PC-9 (cell line): ENCODE results near the gene VWDE.

ENCODE experiments used
- CTCF ChIP-seq: fragments of 200-600 bp; sonication (generic); conservative IDR thresholded peaks from 2 replicates; pipeline ENCODE4 v1.6.1; 2017; ENCODE audit warnings: mixed run types, antibody characterized with exemption, mild to moderate bottlenecking, moderate library complexity
- EZH2 ChIP-seq: fragments of 200-600 bp; sonication (generic); IDR thresholded peaks from 2 replicates; pipeline ENCODE4 v1.8.0; 2017; ENCODE audit warnings: antibody characterized with exemption, low read depth

GRCh38 chr7:12369072-12369471 is 34.6 kb downstream of the VWDE start:
- no peak for TF ChIP-seq CTCF
- no peak for TF ChIP-seq EZH2
